HUES64 (cell line): ENCODE results near the gene POU2AF1.

Experiments
- H3K27ac ChIP-seq: 2 replicates; pipeline ENCODE4 v1.7.0; 2013; ENCODE audit warnings: low read depth, low read length, inconsistent platforms
- H3K27me3 ChIP-seq: 2 replicates; pipeline ENCODE4 v1.6.1; 2013; ENCODE audit warnings: mild to moderate bottlenecking, low read length; ENCODE audit not compliant: insufficient read depth
- H3K36me3 ChIP-seq: 2 replicates; pipeline ENCODE4 v1.6.1; 2013; ENCODE audit warnings: mild to moderate bottlenecking, low read length; ENCODE audit not compliant: insufficient read depth
- H3K4me1 ChIP-seq: 2 replicates; pipeline ENCODE4 v1.6.1; 2013; ENCODE audit warnings: mild to moderate bottlenecking, low read length, moderate library complexity; ENCODE audit not compliant: insufficient read depth
- H3K4me3 ChIP-seq: 2 replicates; pipeline ENCODE4 v1.5.1; 2013; ENCODE audit warnings: mild to moderate bottlenecking, low read length, moderate library complexity
- H3K9ac ChIP-seq: 2 replicates; pipeline ENCODE4 v1.6.1; 2013; ENCODE audit warnings: mild to moderate bottlenecking, low read depth, low read length
- H3K9me3 ChIP-seq: 2 replicates; pipeline ENCODE4 v1.6.1; 2013; ENCODE audit warnings: low read depth, low read length; ENCODE audit not compliant: insufficient read depth
- WGBS: fragments of 150-250, 120-280 bp; methylation state at CpG from one replicate; pipeline ENCODE4 v1.1.7; 2013; ENCODE audit warnings: missing lambda C conversion rate; 5-methylcytosine and 5-hydroxymethylcytosine counted together

POU2AF1 gene

DNA sequence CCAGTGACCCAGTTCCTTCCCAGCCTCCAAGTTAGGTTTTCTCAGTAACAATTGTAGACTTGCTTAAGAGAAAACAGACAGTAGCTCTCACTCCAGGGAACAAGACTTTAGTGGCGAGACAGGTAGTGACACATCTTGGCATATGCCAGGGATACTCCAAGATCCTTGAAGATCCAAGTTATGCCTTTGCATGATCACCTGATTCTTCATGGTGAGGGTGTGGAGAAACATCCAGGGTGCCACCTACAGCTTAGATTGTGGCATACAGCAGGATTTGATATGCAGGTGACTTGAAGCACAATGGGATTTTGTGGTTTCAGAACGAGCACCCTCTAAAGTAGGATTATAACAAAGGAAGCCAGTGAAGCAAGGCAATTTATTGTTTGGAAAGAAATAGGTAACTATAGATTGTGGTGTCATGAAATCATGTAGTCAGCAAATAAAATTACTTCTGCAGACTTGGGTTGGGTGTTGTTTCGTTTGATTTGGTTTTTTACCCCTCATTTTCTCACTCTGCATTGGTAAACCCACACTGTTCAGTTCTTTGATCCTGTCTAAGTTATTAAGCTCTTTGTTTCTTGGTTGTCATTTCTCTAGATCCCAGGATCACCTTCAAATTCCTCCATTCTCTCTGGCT is 71.5 kb downstream of the POU2AF1 start:
- WGBS = 91% methylated on average over 3 of the region's 3 CpGs
- no peaks in the 10 kb centered on the region for H3K9me3 ChIP-seq
- H3K4me1 ChIP-seq = peaks cover 12% of the 10 kb centered on the region
- H3K36me3 ChIP-seq = no peaks in the 10 kb centered on the region
- H3K4me3 ChIP-seq = no peak overlapping the region
- no peak overlapping the region for H3K27ac ChIP-seq
- no peaks in the 10 kb centered on the region; the same call in 1 of the 2 replicates for H3K27me3 ChIP-seq
- H3K9ac ChIP-seq = no peak overlapping the region

DNA sequence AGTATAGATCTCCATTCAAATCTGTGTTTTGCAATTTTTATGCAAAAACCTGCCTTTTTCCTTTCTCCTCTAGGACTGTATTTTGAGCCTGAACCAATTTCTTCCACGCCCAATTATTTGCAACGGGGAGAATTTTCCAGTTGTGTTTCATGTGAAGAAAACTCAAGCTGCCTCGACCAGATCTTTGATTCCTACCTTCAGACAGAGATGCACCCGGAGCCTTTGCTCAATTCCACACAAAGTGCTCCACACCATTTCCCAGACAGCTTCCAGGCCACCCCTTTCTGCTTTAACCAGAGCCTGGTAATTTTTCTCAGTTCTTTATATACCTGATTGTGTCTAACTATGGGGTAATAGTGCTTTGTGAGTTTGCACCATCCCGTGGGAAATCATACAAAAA is 72.8 kb downstream of the POU2AF1 start:
- Histone ChIP-seq H3K9ac (no peak overlapping the region), H3K27me3 (peaks cover 11% of the 10 kb centered on the region; the same call in 1 of the 2 replicates), H3K4me1 (peaks cover 18% of the 10 kb centered on the region), H3K4me3 (no peak overlapping the region), H3K27ac (no peak overlapping the region), H3K9me3 (no peaks in the 10 kb centered on the region), H3K36me3 (no peaks in the 10 kb centered on the region)
- WGBS = 87% methylated on average over 5 of the region's 5 CpGs

GRCh38 chr11:111305876-111306275 is 73.2 kb downstream of the POU2AF1 start:
- Histone ChIP-seq H3K4me1 (peaks cover 18% of the 10 kb centered on the region), H3K36me3 (no peaks in the 10 kb centered on the region), H3K9me3 (no peaks in the 10 kb centered on the region), H3K27me3 (peaks cover 15% of the 10 kb centered on the region), H3K4me3 (no peak overlapping the region), H3K9ac (no peak overlapping the region), H3K27ac (no peak overlapping the region)
- 95% methylated on average over 4 of the region's 4 CpGs for WGBS

- Histone ChIP-seq H3K9me3 (no peaks in the 10 kb centered on the region), H3K27ac (no peak overlapping the region), H3K9ac (no peak overlapping the region), H3K4me3 (no peak overlapping the region), H3K4me1 (peaks cover 18% of the 10 kb centered on the region), H3K27me3 (peaks cover 21% of the 10 kb centered on the region), H3K36me3 (no peaks in the 10 kb centered on the region)
- 89% methylated on average over 5 of the region's 5 CpGs for WGBS
Observed at GRCh38 chr11:111305162-111305802, 73.8 kb downstream of the POU2AF1 start.

- Histone ChIP-seq H3K36me3 (no peaks in the 10 kb centered on the region), H3K27ac (no peak overlapping the region), H3K4me1 (peaks cover 18% of the 10 kb centered on the region), H3K9me3 (no peaks in the 10 kb centered on the region), H3K4me3 (no peak overlapping the region), H3K9ac (no peak overlapping the region), H3K27me3 (peaks cover 39% of the 10 kb centered on the region)
- 66% methylated on average over 2 of the region's 4 CpGs for WGBS
Observed at GRCh38 chr11:111303461-111303860, 75.6 kb downstream of the POU2AF1 start.

DNA sequence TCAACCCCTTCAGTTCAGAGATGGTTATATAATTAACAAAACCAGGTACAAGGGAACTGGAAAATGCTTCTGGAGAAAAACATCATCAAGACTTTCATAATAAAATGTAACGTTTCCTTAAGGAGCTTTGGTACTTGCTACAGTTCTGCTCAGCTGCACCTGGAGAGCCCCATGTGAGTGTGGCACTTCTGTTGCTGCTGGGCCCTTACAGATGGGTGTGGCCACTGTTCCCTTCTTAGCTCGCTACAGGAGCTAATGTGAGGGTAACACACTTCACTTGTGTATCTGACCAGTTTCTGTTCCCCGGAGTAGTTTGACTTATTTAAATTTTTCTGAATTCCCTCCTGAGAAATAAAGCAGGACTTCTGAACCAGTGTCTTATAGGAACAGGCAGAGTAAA is 76.8 kb downstream of the POU2AF1 start:
- Histone ChIP-seq H3K36me3 (no peaks in the 10 kb centered on the region), H3K4me3 (no peak overlapping the region), H3K9ac (no peak overlapping the region), H3K9me3 (no peaks in the 10 kb centered on the region), H3K27ac (no peak overlapping the region), H3K4me1 (peaks cover 18% of the 10 kb centered on the region), H3K27me3 (peaks cover 51% of the 10 kb centered on the region)
- 63% methylated on average over 3 of the region's 3 CpGs for WGBS
